Neural cell (in vitro differentiated cells): Measurements from ENCODE around the gene GPATCH3. TPM values are rescaled to one million over a fixed set of nuclear protein-coding genes. Genes with fewer than 3 reads are reported as not detected.

Source experiments
- H2AFZ ChIP-seq: fragments of 200-600, 300-800 bp; sonication (generic), shearing (Covaris generic); 2 replicates; pipeline ENCODE4 v1.6.0; 2014; ENCODE audit warnings: low read depth, mild to moderate bottlenecking, antibody characterized with exemption, low read length, moderate library complexity
- H3F3A ChIP-seq: fragments of 200-600 bp; shearing (Covaris generic); 2 replicates; pipeline ENCODE4 v1.6.1; 2016; ENCODE audit warnings: mild to moderate bottlenecking, moderate library complexity, mixed read lengths, antibody characterized with exemption, low read length; ENCODE audit not compliant: insufficient read depth, poor library complexity, severe bottlenecking
- H3K27ac ChIP-seq: fragments of 200-600, 300-800 bp; sonication (generic), shearing (Covaris generic); 2 replicates; pipeline ENCODE4 v1.5.1; 2014; ENCODE audit warnings: mild to moderate bottlenecking, low read length, moderate library complexity
- H3K27me3 ChIP-seq: fragments of 300-800, 200-600 bp; sonication (generic), shearing (Covaris generic); 2 replicates; pipeline ENCODE4 v1.6.0; 2014; ENCODE audit warnings: mild to moderate bottlenecking, low read depth, low read length, moderate library complexity; ENCODE audit not compliant: insufficient read depth
- H3K36me3 ChIP-seq: fragments of 300-800, 200-600 bp; sonication (generic), shearing (Covaris generic); 2 replicates; pipeline ENCODE4 v1.5.1; 2014; ENCODE audit warnings: mild to moderate bottlenecking, antibody characterized with exemption, low read length, moderate library complexity; ENCODE audit not compliant: insufficient read depth
- H3K4me2 ChIP-seq: fragments of 300-800, 200-600 bp; sonication (generic), shearing (Covaris generic); 2 replicates; pipeline ENCODE4 v1.6.0; 2014; ENCODE audit warnings: mild to moderate bottlenecking, low read length
- H3K4me3 ChIP-seq: fragments of 300-800, 200-600 bp; sonication (generic), shearing (Covaris generic); 2 replicates; pipeline ENCODE4 v1.5.1; 2014; ENCODE audit warnings: mild to moderate bottlenecking, low read length, moderate library complexity
- H3K79me2 ChIP-seq: fragments of 200-600 bp; shearing (Covaris generic); replicated peaks from 2 replicates; pipeline ENCODE4 v1.6.0; 2014; ENCODE audit warnings: mild to moderate bottlenecking, low read length, moderate library complexity; ENCODE audit not compliant: insufficient read depth
- H3K9ac ChIP-seq: fragments of 300-800, 200-600 bp; sonication (generic), shearing (Covaris generic); 2 replicates; pipeline ENCODE4 v1.6.1; 2016; ENCODE audit warnings: mild to moderate bottlenecking, low read length, mixed read lengths
- H3K9me2 ChIP-seq: fragments of 200-600 bp; shearing (Covaris generic); 2 replicates; pipeline ENCODE4 v1.6.1; 2016; ENCODE audit warnings: mild to moderate bottlenecking, low read length, mixed read lengths; ENCODE audit not compliant: insufficient read depth
- H3K9me3 ChIP-seq: fragments of 200-600, 300-800 bp; sonication (generic), shearing (Covaris generic); 2 replicates; pipeline ENCODE4 v1.6.1; 2016; ENCODE audit warnings: mild to moderate bottlenecking, mixed run types, low read length, moderate library complexity, mixed read lengths
- H4K20me1 ChIP-seq: fragments of 200-600 bp; shearing (Covaris generic); 2 replicates; pipeline ENCODE4 v1.6.1; 2016; ENCODE audit warnings: mild to moderate bottlenecking, mixed run types; ENCODE audit not compliant: insufficient read depth
- EP300 ChIP-seq: fragments of 450-650 bp; conservative IDR thresholded peaks from 2 replicates; pipeline ENCODE4 v1.6.1; 2014; ENCODE audit warnings: antibody characterized with exemption, mild to moderate bottlenecking, moderate library complexity; ENCODE audit not compliant: poor library complexity, severe bottlenecking
- EZH2 ChIP-seq: fragments of 200-600, 300-800 bp; shearing (Covaris generic), sonication (generic); IDR thresholded peaks from 2 replicates; pipeline ENCODE4 v1.6.1; 2014; ENCODE audit warnings: antibody characterized with exemption, low read length, borderline replicate concordance, mild to moderate bottlenecking; ENCODE audit not compliant: insufficient read depth, poor library complexity, severe bottlenecking
- MXI1 ChIP-seq: fragments of 450-650 bp; conservative IDR thresholded peaks from 2 replicates; pipeline ENCODE4 v1.6.1; 2014; ENCODE audit warnings: antibody characterized with exemption, mild to moderate bottlenecking; ENCODE audit not compliant: poor library complexity, severe bottlenecking
- POLR2AphosphoS5 ChIP-seq: IDR thresholded peaks from 2 replicates; pipeline ENCODE4 v1.6.1; 2012
- RAD21 ChIP-seq: fragments of 450-650 bp; conservative IDR thresholded peaks from 2 replicates; pipeline ENCODE4 v1.6.1; 2014; ENCODE audit warnings: antibody characterized with exemption, mild to moderate bottlenecking, moderate library complexity
- REST ChIP-seq: IDR thresholded peaks from 2 replicates; pipeline ENCODE4 v1.6.1; 2012; ENCODE audit warnings: borderline replicate concordance
- SMC3 ChIP-seq: fragments of 450-650 bp; conservative IDR thresholded peaks from 2 replicates; pipeline ENCODE4 v1.6.1; 2014; ENCODE audit warnings: antibody characterized with exemption, mild to moderate bottlenecking, moderate library complexity; ENCODE audit not compliant: poor library complexity
- TAF1 ChIP-seq: IDR thresholded peaks from 2 replicates; pipeline ENCODE4 v1.6.1; 2012; ENCODE audit warnings: low read depth
- polyA plus RNA-seq: library from polyadenylated mRNA; depleted of rRNA; stranded (reverse); fragments of >200 nt; gene quantifications from 2 replicates; pipeline ENCODE4 v1.2.3, GENCODE V29; 2014
- TF ChIP-seq, protein P1 (sequence below): fragments of 450-650 bp; IDR thresholded peaks from 2 replicates; pipeline ENCODE4 v1.5.1; 2014; ENCODE audit warnings: antibody characterized with exemption, mild to moderate bottlenecking, moderate library complexity; ENCODE audit not compliant: poor library complexity, severe bottlenecking

Gene GPATCH3
- polyA plus RNA-seq, 1 donor from 2014 or later: 7.1 TPM

DNA sequence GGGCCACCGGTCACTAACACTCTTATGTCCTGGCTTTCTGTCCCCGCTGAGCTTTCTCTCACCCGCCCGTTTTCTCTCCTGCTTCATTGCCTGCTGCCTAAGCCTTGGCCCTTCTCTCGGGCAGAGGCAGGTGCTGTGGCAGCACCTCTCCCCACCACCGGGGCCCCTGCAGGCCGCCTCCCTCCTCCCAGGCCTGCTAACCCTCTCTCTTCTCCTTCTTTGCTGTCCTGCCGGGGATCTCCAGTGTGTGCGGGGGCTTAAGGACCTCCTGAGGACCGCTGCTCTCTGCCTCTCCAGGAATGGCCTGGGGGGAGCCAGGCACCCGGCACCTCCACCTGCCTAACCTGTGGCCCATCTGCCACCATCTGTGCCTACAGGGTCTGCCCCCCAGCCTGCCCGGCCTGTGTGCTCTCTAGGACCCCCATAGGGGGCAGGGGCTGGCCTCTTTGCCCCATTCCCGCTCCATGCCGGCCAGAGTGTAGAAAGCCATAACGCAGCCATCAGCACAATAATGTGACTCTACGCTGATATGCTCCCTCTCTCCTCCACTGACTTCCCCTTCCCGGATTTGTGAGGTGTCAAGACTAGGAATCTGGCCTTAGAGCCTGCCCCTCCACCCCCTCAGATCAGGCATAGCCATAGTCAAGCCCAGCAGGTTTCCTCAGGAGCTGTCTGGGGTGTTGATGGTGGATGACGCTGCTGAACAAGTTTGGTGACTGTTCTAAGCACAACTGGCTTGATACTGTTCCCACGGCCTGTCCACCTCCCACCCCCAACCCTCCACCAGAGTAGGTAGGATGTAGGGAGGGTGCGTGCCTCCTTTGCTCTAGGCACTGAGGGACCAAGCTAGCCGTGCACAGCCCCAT lies 43.4 kb downstream of the GPATCH3 start:
- no peak overlapping the region for H2AFZ ChIP-seq
- no peaks in the 10 kb centered on the region for H3K79me2 ChIP-seq
- H3F3A ChIP-seq: no peaks in the 10 kb centered on the region
- no peak overlapping the region for H3K4me3 ChIP-seq
- no peaks in the 10 kb centered on the region for H3K9me3 ChIP-seq
- H3K4me2 ChIP-seq: no peak overlapping the region
- H4K20me1 ChIP-seq: no peaks in the 10 kb centered on the region
- no peaks in the 10 kb centered on the region for H3K9me2 ChIP-seq
- no peak overlapping the region for H3K9ac ChIP-seq
- no peak overlapping the region for H3K27ac ChIP-seq
- TF ChIP-seq TAF1: no peak
- no peak for TF ChIP-seq POLR2AphosphoS5
- no peak for TF ChIP-seq MXI1
- TF ChIP-seq EP300: no peak
- TF ChIP-seq, protein P1, sequence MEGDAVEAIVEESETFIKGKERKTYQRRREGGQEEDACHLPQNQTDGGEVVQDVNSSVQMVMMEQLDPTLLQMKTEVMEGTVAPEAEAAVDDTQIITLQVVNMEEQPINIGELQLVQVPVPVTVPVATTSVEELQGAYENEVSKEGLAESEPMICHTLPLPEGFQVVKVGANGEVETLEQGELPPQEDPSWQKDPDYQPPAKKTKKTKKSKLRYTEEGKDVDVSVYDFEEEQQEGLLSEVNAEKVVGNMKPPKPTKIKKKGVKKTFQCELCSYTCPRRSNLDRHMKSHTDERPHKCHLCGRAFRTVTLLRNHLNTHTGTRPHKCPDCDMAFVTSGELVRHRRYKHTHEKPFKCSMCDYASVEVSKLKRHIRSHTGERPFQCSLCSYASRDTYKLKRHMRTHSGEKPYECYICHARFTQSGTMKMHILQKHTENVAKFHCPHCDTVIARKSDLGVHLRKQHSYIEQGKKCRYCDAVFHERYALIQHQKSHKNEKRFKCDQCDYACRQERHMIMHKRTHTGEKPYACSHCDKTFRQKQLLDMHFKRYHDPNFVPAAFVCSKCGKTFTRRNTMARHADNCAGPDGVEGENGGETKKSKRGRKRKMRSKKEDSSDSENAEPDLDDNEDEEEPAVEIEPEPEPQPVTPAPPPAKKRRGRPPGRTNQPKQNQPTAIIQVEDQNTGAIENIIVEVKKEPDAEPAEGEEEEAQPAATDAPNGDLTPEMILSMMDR: no peak
- no peak for TF ChIP-seq RAD21
- no peak for TF ChIP-seq EZH2
- no peak for TF ChIP-seq REST
- TF ChIP-seq SMC3: no peak
- H3K36me3 ChIP-seq: no peaks in the 10 kb centered on the region
- no peaks in the 10 kb centered on the region for H3K27me3 ChIP-seq

- Histone ChIP-seq H3K4me2 (no peak overlapping the region), H3K36me3 (no peaks in the 10 kb centered on the region), H3K9ac (no peak overlapping the region), H3K4me3 (no peak overlapping the region), H3F3A (no peaks in the 10 kb centered on the region), H3K9me2 (no peaks in the 10 kb centered on the region), H3K9me3 (no peaks in the 10 kb centered on the region), H4K20me1 (no peaks in the 10 kb centered on the region), H3K79me2 (no peaks in the 10 kb centered on the region), H3K27ac (no peak overlapping the region), H2AFZ (no peak overlapping the region), H3K27me3 (no peaks in the 10 kb centered on the region)
- TF ChIP-seq POLR2AphosphoS5 (no peak), TAF1 (no peak), MXI1 (no peak), RAD21 (no peak)
Observed at GRCh38 chr1:26856181-26856580, 44.1 kb downstream of the GPATCH3 start.
